Measurements from ENCODE around the gene PRM1.

- no peak for TF ChIP-seq POLR2AphosphoS5 (IDR thresholded peaks at IDR 0.05; ENCODE audit: low read depth, low read length)
- no peak for TF ChIP-seq TAF1 (IDR thresholded peaks at IDR 0.05; ENCODE audit: borderline replicate concordance, insufficient read depth, low read length)
Observed at GRCh38 chr16:11276896-11277593, 4.1 kb downstream of the PRM1 start.
